AG09319 (cell line): Measurements from ENCODE around the gene GLTP.

Experiments
- DNase-seq: peaks from one replicate; pipeline ENCODE4 v3.0.0-alpha.2; 2010; ENCODE audit warnings: low read depth; ENCODE audit errors: extremely low read depth
- TF ChIP-seq, protein P1 (sequence below): IDR thresholded peaks from 2 replicates; pipeline ENCODE4 v1.5.1; 2011; ENCODE audit warnings: low read depth, mild to moderate bottlenecking, inconsistent platforms, low read length, moderate library complexity

Gene GLTP

DNA sequence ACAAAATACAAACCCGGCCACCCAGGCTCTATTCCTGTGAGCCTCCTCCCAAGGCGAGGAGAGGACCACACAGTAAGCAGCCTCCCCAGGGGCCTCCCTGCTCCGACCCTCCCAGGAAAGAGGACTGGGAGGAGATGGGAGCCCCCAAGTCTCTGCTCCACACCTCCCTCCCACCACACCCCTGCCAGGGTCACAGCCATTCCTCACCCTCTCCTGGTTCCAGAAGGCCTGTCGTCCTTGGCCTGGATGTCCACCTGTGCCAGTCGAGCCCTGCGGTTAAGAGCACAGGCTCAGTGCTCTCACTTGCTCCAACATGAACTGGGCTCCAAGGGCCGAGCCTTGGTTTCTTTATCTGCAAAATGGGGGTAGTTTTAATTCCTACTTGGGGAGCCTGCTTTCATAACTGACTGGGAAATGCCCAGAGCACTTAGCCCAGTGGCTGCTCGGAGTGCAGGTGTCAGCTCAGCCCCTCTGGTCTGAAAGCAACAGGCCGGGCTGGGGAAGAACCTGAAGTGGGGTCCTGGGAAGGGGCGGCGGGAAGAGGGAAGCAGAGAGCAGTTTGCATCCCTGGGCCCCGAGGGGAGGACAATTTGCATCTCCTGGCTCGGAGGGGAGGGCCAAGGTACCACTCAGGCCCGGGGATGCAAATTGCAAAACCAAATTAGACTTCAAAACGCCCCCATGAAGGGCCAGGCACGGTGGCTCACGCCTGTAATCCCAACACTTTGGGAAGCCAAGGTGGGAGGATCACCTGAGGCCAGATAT is 43.3 kb upstream of the GLTP start:
- no peak for DNase-seq
- TF ChIP-seq, protein P1, sequence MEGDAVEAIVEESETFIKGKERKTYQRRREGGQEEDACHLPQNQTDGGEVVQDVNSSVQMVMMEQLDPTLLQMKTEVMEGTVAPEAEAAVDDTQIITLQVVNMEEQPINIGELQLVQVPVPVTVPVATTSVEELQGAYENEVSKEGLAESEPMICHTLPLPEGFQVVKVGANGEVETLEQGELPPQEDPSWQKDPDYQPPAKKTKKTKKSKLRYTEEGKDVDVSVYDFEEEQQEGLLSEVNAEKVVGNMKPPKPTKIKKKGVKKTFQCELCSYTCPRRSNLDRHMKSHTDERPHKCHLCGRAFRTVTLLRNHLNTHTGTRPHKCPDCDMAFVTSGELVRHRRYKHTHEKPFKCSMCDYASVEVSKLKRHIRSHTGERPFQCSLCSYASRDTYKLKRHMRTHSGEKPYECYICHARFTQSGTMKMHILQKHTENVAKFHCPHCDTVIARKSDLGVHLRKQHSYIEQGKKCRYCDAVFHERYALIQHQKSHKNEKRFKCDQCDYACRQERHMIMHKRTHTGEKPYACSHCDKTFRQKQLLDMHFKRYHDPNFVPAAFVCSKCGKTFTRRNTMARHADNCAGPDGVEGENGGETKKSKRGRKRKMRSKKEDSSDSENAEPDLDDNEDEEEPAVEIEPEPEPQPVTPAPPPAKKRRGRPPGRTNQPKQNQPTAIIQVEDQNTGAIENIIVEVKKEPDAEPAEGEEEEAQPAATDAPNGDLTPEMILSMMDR = no peak

DNA sequence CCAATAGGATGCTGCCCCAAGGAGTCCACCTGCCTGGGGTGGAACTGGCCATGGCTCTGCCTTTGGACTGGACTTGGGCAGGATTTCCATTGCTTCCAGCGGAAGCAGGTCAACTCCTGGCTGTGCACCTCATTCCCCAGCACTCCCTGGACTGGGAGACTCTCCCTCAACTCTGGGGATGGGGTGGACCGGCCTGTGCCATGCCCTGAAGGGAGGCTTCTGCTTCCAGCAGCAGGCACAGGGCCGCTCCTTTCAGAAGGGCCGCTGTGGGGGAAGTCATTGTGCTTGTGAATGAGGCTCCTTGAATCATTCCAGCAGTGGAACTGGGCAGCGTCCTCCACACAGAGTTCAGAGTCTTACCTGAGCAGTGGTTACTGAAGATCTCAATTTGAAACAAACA is 42.7 kb upstream of the GLTP start:
- DNase-seq = no peak
- TF ChIP-seq, protein P1 = no peak

DNA sequence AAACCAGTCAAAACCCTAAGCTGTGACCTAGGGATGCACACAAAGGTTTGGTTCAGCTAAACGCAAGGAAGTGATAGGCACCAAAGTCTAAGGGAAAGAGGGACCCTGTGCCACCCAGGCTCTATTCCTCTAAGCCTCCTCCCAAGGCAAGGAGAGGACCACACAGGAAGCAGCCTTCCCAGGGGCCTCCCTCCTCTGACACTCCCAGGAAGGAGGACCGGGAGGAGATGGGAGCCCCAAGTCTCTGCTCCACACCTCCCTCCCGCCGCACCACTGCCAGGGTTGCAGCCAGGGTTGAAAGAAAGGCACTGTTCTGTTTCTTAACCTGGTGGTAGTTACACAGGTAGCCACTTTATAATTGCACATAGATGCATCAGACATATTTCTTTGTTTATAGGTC is 41.6 kb upstream of the GLTP start:
- TF ChIP-seq, protein P1 = no peak
- DNase-seq = no peak

DNA sequence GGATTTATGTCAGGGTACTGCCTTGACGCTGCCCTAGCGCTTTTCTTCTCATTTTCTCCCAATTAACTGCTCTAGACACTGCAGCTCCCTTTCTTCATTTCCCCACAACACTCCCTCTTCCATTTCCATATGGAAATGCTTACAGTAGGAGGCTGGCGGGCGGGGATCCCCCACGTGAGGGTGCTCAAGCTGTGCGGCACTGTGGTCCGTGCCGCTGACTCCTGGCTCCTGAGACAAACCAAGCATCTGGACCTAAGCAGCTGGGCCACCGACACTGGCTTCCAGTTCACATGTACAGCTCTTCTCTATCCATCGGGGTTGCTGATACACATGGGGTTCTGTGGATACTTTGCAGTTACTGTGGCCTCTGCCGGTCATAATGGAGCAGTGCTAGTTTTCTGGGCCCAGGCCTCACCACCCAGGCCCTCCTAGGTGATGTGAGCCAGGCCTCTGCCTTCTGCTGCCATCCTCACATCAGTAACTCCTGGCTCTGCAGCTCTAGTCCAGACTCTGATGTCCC is 40.0 kb upstream of the GLTP start:
- TF ChIP-seq, protein P1 = no peak
- no peak for DNase-seq

DNA sequence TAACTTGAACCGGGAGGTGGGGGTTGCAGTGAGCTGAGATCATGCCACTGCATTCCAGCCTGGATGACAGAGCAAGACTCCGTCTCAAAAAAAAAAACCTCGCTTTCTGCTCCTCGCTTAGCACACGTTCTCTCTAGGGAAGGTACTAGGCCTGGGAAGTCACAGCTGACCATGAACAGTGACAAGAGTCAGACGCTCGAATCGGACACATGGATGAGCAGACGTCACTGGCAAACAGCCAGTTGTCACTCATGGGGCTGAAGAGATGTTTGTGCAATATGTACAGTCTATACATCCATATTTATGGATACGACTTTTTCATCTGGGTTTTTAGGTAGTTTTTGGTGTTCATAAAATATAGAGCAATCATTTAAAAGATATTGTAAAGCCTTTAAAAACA is 39.1 kb upstream of the GLTP start:
- TF ChIP-seq, protein P1 = no peak
- no peak for DNase-seq

DNA sequence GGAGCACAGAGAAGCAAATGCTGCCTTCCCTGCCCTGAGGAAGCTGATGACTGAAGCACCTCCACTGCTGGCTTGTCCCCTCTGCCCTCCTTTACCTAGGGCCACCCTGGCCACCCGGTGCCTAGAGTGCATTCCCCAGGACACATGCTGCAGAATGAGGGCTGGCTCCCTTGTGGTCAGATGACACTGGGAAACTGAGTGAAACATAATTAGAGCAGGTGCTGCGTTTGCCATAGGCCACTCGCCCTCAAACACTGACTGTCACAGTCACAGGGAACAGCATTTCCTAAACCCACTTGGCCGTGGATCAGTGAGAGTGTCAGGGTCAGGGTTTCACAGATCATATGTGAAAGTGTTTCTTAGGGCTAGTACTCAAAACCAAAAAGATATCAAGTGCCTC is 35.7 kb upstream of the GLTP start:
- DNase-seq = no peak
- TF ChIP-seq, protein P1 = no peak

DNA sequence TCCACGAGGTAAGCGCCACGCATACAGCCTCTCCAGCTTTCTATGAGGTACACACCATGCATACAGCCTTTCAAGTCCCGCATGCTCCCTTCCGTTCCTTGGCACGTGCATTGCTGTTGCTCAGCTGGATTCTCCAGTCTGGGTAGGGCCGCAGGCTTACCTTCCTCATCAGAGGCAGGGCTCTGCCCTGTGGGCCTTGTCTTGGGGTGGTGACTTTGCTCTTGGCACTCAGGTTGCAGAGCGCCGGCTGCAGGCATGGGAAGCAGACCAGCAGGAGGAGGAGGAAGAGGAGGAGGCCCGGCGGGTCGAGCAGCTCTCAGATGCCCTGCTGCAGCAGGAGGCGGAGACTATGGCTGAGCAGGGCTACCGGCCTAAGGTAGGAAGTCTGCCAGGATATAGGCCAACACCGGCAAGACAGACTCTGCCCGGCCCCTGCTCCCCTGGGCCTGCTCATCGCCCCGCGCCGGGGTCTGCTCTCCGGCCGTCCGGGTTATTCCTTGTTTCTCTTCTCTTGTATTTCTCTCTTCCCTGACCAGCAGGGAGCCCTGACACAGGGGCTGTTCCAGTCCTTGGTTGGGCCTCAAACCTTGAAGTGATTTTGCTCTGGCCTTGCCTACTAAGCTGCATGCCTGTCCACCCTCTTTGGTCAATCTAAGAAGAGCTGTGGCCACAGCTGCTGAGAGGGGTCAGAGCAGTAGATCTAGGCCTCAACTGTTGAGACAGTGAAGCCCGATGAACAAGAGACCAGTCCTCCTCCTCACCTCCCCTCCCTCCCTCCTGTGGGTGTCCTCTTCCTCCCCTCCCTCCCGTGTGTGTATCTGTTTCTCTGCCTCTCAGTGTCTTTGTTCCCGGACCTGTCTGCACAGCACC is 35.1 kb upstream of the GLTP start:
- DNase-seq = no peak
- TF ChIP-seq, protein P1 = no peak
